GM10248 (cell line): ENCODE measurements around the gene MICAL2.

ENCODE experiments used
- CTCF ChIA-PET: fragments of 300-600 bp; sonication (Branson Sonifier 250); formaldehyde crosslinking; extraction: SDS; loops from one replicate; lab custom pipeline; 2021; ENCODE audit warnings: antibody characterized with exemption; lab: Yijun Ruan, JAX
- POLR2A ChIA-PET: fragments of 350-650 bp; sonication (Branson Sonifier 250); formaldehyde crosslinking; extraction: SDS; loops from one replicate; lab custom pipeline; 2020; ENCODE audit warnings: antibody characterized with exemption; lab: Yijun Ruan, JAX
- DNase-seq: peaks from one replicate; pipeline ENCODE4 v3.0.0; 2012; ENCODE audit errors: extremely low spot score
- CTCF ChIP-seq: IDR thresholded peaks from 2 replicates; pipeline ENCODE4 v1.5.1; 2012; ENCODE audit warnings: mild to moderate bottlenecking, low read depth; ENCODE audit errors: extremely low read depth, missing control alignments, control extremely low read depth

Gene MICAL2

GRCh38 chr11:12198251-12199222, 88.1 kb downstream of the MICAL2 start:
- TF ChIP-seq CTCF, result no peak
- DNase-seq, result no peak
- ChIA-PET CTCF (interaction anchor here (1.1 to 2.3 kb wide), 9 partner anchors 8 to 78 kb away, joined by 3 to 7 read pairs (median 4); no protein-coding TSS in a partner anchor), POLR2A (no interaction called here)

- no peak for DNase-seq
- ChIA-PET POLR2A (no interaction called here), CTCF (interaction anchor here (1.3 to 2.3 kb wide), 10 partner anchors 9 to 155 kb away, joined by 3 to 7 read pairs (median 4); no protein-coding TSS in a partner anchor)
- TF ChIP-seq CTCF, result no peak
Observed at GRCh38 chr11:12199231-12199948, 89.0 kb downstream of the MICAL2 start.

- TF ChIP-seq CTCF, result no peak
- CTCF ChIA-PET, result interaction anchor here (1.3 to 2.3 kb wide), 6 partner anchors 10 to 156 kb away, joined by 3 to 7 read pairs (median 4); no protein-coding TSS in a partner anchor
- no peak for DNase-seq
- POLR2A ChIA-PET, result no interaction called here
Observed at GRCh38 chr11:12200279-12200990, 90.0 kb downstream of the MICAL2 start.

GRCh38 chr11:12200991-12201985, 90.9 kb downstream of the MICAL2 start:
- ChIA-PET CTCF (interaction anchor here (1.7 kb wide), 1 partner anchor 13 kb away, joined by 3 read pairs; no protein-coding TSS in a partner anchor), POLR2A (interaction anchor here (0.6 kb wide), 1 partner anchor 1420 kb away, joined by 4 read pairs; no protein-coding TSS in a partner anchor)
- TF ChIP-seq CTCF, result no peak
- no peak for DNase-seq

GRCh38 chr11:12202661-12203310, 92.4 kb downstream of the MICAL2 start:
- no peak for TF ChIP-seq CTCF
- ChIA-PET CTCF (interaction anchor here (1.0 to 1.3 kb wide), 2 partner anchors 9 to 12 kb away, joined by 4 read pairs; no protein-coding TSS in a partner anchor), POLR2A (no interaction called here)
- no peak for DNase-seq
